HUES6 (cell line): Measurements from ENCODE around the gene OBSCN.
"Not testable (repeated sequence)": the region's sequence is repeated elsewhere in the genome, so short reads cannot be mapped to it uniquely, and the experiment has no call there.

Source experiments
- H3K27ac ChIP-seq: 2 replicates; pipeline ENCODE4 v1.7.0; 2013; ENCODE audit warnings: low read depth, mild to moderate bottlenecking, low read length, inconsistent platforms
- H3K27me3 ChIP-seq: 2 replicates; pipeline ENCODE4 v1.6.1; 2013; ENCODE audit warnings: low read length; ENCODE audit not compliant: control insufficient read depth, insufficient read depth
- H3K36me3 ChIP-seq: 2 replicates; pipeline ENCODE4 v1.6.1; 2013; ENCODE audit warnings: low read length; ENCODE audit not compliant: control insufficient read depth, insufficient read depth
- H3K4me1 ChIP-seq: 2 replicates; pipeline ENCODE4 v1.6.1; 2013; ENCODE audit warnings: low read length; ENCODE audit not compliant: control insufficient read depth, insufficient read depth
- H3K4me3 ChIP-seq: 2 replicates; pipeline ENCODE4 v1.5.1; 2013; ENCODE audit warnings: low read depth, low read length
- H3K9ac ChIP-seq: one replicate; pipeline ENCODE4 v1.6.1; 2013; ENCODE audit warnings: mild to moderate bottlenecking, low read length
- H3K9me3 ChIP-seq: 2 replicates; pipeline ENCODE4 v1.6.1; 2013; ENCODE audit warnings: low read depth, low read length; ENCODE audit not compliant: control insufficient read depth, insufficient read depth

Gene OBSCN

GRCh38 chr1:228258486-228258885 lies 50.6 kb downstream of the OBSCN start:
- Histone ChIP-seq H3K9ac (no peak overlapping the region), H3K36me3 (peaks cover 31% of the 10 kb centered on the region), H3K4me1 (no peaks in the 10 kb centered on the region), H3K27ac (no peak overlapping the region), H3K27me3 (no peaks in the 10 kb centered on the region), H3K9me3 (peaks cover 12% of the 10 kb centered on the region; the same call in 1 of the 2 replicates), H3K4me3 (no peak overlapping the region)

DNA sequence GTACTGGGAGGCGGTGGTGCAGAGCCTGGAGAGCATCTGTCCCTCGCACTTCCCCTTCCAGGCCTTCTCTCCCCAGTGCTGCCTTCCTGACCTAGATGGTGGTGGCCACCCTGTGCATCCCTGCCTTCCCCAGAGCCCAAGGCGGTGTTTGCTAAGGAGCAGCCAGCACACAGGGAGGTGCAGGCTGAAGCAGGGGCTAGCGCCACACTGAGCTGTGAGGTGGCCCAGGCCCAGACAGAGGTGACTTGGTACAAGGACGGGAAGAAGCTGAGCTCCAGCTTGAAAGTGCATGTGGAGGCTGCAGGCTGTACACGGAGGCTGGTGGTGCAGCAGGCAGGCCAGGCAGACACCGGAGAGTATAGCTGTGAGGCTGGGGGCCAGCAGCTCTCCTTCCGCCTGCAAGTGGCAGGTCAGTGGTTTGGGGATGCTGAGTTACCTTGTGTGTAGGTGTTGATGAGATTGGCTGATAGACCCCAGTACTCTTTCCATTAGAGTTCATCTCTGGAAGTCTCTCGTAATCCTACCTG lies 51.6 kb downstream of the OBSCN start:
- H3K36me3 ChIP-seq: peaks cover 28% of the 10 kb centered on the region
- no peaks in the 10 kb centered on the region for H3K4me1 ChIP-seq
- no peak overlapping the region for H3K27ac ChIP-seq
- no peak overlapping the region for H3K4me3 ChIP-seq
- no peak overlapping the region for H3K9ac ChIP-seq
- H3K27me3 ChIP-seq: no peaks in the 10 kb centered on the region
- peaks cover 9% of the 10 kb centered on the region; the same call in 1 of the 2 replicates for H3K9me3 ChIP-seq

GRCh38 chr1:228259951-228260350 lies 52.1 kb downstream of the OBSCN start:
- peaks cover 9% of the 10 kb centered on the region; the same call in 1 of the 2 replicates for H3K9me3 ChIP-seq
- no peaks in the 10 kb centered on the region for H3K27me3 ChIP-seq
- H3K27ac ChIP-seq: no peak overlapping the region
- no peak overlapping the region for H3K4me3 ChIP-seq
- H3K36me3 ChIP-seq: peaks cover 28% of the 10 kb centered on the region
- H3K4me1 ChIP-seq: no peaks in the 10 kb centered on the region
- no peak overlapping the region for H3K9ac ChIP-seq

DNA sequence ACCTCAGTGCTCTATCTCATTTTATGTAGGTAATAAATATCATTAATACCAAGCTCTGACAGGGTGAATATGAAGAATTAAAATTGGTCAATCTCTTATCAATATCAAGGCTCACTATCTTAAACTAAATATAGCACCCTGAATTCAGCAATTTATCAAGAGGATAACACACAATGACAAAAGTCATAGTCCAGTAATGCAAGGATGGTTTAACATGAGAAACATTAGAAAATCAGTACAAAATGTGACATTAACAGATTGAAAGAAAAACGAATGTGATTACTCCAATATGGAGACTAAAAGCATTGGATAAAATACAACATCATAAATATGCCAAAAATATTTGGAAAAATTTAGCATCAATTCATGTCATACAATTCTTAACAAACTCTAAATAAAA lies 53.9 kb downstream of the OBSCN start:
- Histone ChIP-seq H3K36me3 (peaks cover 16% of the 10 kb centered on the region), H3K4me3 (no peak overlapping the region), H3K9ac (no peak overlapping the region), H3K27ac (no peak overlapping the region), H3K4me1 (no peaks in the 10 kb centered on the region), H3K27me3 (no peaks in the 10 kb centered on the region), H3K9me3 (peaks cover 2% of the 10 kb centered on the region; the same call in 1 of the 2 replicates)

DNA sequence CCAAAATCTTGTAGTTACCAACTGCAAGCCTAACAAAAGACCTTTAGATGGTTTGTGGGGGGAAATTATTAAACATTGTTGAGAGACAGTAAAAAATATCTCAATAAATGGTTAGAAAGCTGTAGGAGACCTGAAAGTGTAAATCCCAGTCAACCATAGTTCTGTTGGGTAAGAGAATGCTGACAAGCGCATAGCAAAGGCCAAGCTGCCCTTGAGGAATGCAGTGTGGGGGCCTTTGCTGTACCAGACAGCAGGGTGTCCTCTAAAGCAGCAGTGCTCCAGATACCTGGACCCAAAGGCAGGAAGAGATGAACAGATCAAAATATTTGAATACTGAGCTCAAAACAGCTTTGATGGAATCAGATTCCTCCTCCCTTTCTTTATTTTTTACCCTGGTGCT lies 54.6 kb downstream of the OBSCN start:
- H3K36me3 ChIP-seq: peaks cover 12% of the 10 kb centered on the region
- peaks cover 2% of the 10 kb centered on the region; the same call in 1 of the 2 replicates for H3K9me3 ChIP-seq
- no peak overlapping the region for H3K4me3 ChIP-seq
- no peaks in the 10 kb centered on the region for H3K4me1 ChIP-seq
- H3K9ac ChIP-seq: no peak overlapping the region
- no peak overlapping the region for H3K27ac ChIP-seq
- H3K27me3 ChIP-seq: no peaks in the 10 kb centered on the region

DNA sequence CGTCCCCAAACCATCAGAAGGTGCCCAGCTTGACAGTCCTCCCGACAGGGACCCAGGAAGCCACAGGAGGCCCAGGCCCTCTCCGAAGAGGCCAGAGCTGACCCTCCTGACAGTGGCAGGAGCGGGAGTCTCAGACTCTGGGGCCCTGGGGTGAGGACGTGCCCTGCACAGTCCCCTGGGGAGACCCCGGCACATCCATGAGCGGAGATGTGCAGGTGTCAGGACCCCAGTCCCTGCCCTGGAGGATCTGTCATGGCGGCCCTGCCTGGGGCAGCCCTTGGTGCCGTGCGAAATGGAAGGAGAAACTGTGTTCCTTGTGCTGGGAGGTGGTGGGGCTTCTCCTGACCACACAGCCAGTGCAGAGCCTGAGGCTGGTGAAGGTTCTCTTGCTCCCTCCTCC lies 55.8 kb downstream of the OBSCN start:
- Histone ChIP-seq H3K4me1 (no peaks in the 10 kb centered on the region), H3K9ac (no peak overlapping the region), H3K27ac (no peak overlapping the region), H3K27me3 (no peaks in the 10 kb centered on the region), H3K9me3 (peaks cover 2% of the 10 kb centered on the region; the same call in 1 of the 2 replicates), H3K4me3 (no peak overlapping the region), H3K36me3 (peaks cover 11% of the 10 kb centered on the region; the same call in 1 of the 2 replicates)

DNA sequence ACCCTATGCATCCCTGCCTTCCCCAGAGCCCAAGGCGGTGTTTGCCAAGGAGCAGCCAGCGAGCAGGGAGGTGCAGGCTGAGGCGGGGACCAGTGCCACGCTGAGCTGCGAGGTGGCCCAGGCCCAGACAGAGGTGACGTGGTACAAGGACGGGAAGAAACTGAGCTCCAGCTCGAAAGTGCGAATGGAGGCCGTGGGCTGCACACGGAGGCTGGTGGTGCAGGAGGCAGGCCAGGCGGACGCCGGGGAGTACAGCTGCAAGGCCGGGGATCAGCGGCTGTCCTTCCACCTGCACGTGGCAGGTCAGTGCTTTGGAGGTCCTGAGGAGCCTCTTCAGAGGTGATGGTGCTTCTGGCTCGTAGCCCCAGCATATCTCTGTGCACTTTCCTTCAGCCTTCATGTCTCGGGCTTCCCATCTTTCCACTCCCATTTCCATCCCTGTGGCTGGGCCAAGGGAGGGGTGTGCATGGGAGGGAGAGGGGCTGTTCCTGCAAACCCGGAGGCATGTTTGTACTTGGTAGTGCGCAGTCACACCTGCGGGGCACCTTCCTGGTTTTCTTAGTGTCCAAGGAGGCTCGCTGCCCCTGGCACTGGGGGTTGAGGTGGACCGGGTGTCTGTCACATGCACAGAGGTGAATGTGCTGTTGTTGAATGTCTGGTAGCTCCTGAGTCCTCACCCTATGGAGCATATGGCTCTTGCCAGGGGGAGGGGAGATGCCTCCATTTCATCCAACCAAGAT lies 56.4 kb downstream of the OBSCN start:
- Histone ChIP-seq H3K4me1 (no peaks in the 10 kb centered on the region), H3K36me3 (peaks cover 11% of the 10 kb centered on the region; the same call in 1 of the 2 replicates), H3K27me3 (no peaks in the 10 kb centered on the region), H3K27ac (no peak overlapping the region), H3K4me3 (no peak overlapping the region), H3K9me3 (peaks cover 2% of the 10 kb centered on the region; the same call in 1 of the 2 replicates), H3K9ac (no peak overlapping the region)

- Histone ChIP-seq H3K9ac (no peak overlapping the region), H3K36me3 (peaks cover 11% of the 10 kb centered on the region; the same call in 1 of the 2 replicates), H3K27me3 (no peaks in the 10 kb centered on the region), H3K9me3 (peaks cover 2% of the 10 kb centered on the region; the same call in 1 of the 2 replicates), H3K27ac (no peak overlapping the region), H3K4me1 (no peaks in the 10 kb centered on the region), H3K4me3 (no peak overlapping the region)
Measured at GRCh38 chr1:228265167-228265566, 57.3 kb downstream of the OBSCN start.

DNA sequence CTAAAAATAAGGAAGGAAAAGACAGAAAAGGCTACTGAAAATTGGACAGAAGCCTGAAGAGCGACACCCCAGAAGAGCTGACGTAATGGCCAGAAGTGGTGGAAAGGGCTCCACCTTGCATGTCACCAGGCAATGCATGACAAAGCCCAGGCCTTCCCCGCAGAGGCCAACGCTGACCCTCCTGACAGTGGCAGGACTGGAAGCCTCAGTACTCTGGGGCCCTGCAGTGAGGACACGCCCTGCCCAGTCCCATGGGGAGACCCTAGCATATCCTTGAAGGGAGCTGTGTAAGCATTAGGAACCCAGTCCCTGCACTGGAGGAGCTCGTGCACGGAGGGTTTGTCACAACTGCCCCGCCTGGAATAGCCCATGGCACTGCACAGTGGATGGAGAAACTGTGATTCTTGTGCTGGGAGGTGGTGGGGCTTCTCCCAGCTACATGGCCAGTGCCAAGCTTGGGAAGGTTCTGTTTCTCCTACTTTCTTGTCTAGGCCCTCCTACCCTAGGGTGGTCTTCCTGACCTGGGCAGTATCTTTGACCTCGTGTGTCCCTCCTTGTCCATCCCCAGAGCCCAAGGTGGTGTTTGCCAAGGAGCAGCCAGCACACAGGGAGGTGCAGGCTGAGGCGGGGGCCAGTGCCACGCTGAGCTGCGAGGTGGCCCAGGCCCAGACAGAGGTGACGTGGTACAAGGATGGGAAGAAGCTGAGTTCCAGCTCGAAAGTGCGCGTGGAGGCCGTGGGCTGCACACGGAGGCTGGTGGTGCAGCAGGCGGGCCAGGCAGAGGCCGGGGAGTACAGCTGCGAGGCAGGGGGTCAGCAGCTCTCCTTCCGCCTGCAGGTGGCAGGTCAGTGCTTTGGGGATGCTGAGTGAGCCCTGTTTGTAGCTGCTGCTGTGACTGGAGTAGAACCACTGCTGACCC lies 60.4 kb downstream of the OBSCN start:
- Histone ChIP-seq H3K9me3 (no peaks in the 10 kb centered on the region), H3K4me1 (no peaks in the 10 kb centered on the region), H3K27ac (no peak overlapping the region), H3K36me3 (0 out of 2 replicates have a peak, but pooled peaks cover 2% of the 10 kb centered on the region), H3K27me3 (no peaks in the 10 kb centered on the region), H3K4me3 (no peak overlapping the region), H3K9ac (no peak overlapping the region)

DNA sequence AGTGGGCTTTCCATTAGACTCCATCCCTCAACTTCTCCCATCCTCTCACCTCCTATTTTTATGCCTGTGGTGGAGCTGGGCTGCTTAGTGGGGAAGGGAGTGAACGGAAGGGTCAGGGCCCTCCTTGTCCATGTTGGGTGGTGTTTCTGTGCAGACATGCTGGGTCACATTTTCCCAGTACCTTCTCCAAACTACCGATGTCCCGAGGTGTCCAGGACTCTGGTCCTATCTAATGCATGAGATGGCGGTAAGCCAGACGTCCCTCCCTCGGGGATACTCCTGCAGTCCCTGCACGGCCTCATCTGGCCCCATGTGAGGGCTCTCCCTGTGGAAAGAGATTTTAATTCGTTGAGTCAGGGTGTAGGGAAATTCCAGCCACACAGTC lies 61.0 kb downstream of the OBSCN start:
- H3K9me3 ChIP-seq: no peaks in the 10 kb centered on the region
- no peak overlapping the region for H3K4me3 ChIP-seq

DNA sequence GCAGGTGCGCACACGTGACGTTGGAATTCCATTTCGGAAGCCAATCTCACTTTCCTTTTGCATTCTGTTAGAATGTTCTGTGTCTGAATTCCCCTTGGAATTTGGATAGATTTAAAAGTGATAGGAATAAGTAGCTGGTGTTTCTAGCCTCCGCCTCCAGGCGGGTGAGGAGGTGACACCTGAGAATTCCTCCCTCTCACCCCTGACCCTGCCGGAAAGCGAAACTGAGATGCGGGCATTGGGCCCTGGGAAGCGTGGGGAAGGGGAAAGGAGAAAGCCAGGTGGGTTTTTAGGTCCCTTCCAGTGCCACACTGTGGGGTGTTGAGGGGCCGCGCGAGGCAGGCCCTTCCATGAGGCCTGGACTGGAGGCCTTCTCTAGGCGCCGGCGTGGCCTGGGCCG lies 61.6 kb downstream of the OBSCN start:
- H3K4me3 ChIP-seq, H3K9ac ChIP-seq, H3K27me3 ChIP-seq, H3K9me3 ChIP-seq, H3K27ac ChIP-seq, H3K4me1 ChIP-seq, H3K36me3 ChIP-seq: not testable (repeated sequence)

More for the DNA sequence above, 61.0 kb downstream of the OBSCN start:
- H3K4me1 ChIP-seq: no peaks in the 10 kb centered on the region
- H3K27me3 ChIP-seq: no peaks in the 10 kb centered on the region
- H3K27ac ChIP-seq: no peak overlapping the region
- no peak overlapping the region for H3K9ac ChIP-seq
- 0 out of 2 replicates have a peak, but pooled peaks cover 2% of the 10 kb centered on the region for H3K36me3 ChIP-seq
